Measurements from ENCODE around the gene SLC16A3. TPM values are rescaled to one million over a fixed set of nuclear protein-coding genes. Genes with fewer than 3 reads are reported as not detected.
"Not testable (repeated sequence)": the region's sequence is repeated elsewhere in the genome, so short reads cannot be mapped to it uniquely, and the experiment has no call there.

The SLC16A3 gene
- total and polyA plus RNA-seq, 11 donors, result 6.5 to 56.0 (median 12.9) TPM

GRCh38 chr17:82250868-82251500 is 22.1 kb downstream of the SLC16A3 start:
- TF ChIP-seq POLR2A (IDR thresholded peaks at IDR 0.05) (no peak), CTCF (IDR thresholded peaks at IDR 0.05) (no peak)
- H3K9me3 ChIP-seq, result no peaks in the 10 kb centered on the region
- 86 to 89% (median 87%) methylated on average over 24 to 25 of the region's 25 CpGs for WGBS, 4 donors
- intact Hi-C loops (cut with DNase I), result no loop called here
- peaks cover 12 to 93% (median 85%) of the 10 kb centered on the region in 9 donors for H3K36me3 ChIP-seq
- DNase-seq (peak in 1 of 5 donors; percentile 47), ATAC-seq (no peak)
- no peaks in the 10 kb centered on the region for H3K27me3 ChIP-seq
- peak overlapping the region in 2 of 12 donors; percentile 9 to 11 for H3K27ac ChIP-seq
- no peak overlapping the region for H3K4me3 ChIP-seq
- H3K4me1 ChIP-seq, result peaks cover 15 to 38% (median 21%) of the 10 kb centered on the region in 12 donors

GRCh38 chr17:82252511-82253178 is 23.8 kb downstream of the SLC16A3 start:
- no peak overlapping the region for H3K4me3 ChIP-seq
- peaks cover 11 to 95% (median 86%) of the 10 kb centered on the region in 9 donors for H3K36me3 ChIP-seq
- intact Hi-C loops (cut with DNase I), result no loop called here
- peaks cover 3 to 22% (median 5%) of the 10 kb centered on the region in 12 donors for H3K4me1 ChIP-seq
- DNase-seq, result peak in 1 of 5 donors; percentile 44
- 94 to 97% (median 95%) methylated on average over 26 to 28 of the region's 28 CpGs for WGBS, 4 donors
- no peaks in the 10 kb centered on the region for H3K27me3 ChIP-seq
- H3K9me3 ChIP-seq, result no peaks in the 10 kb centered on the region
- peak in 1 of 4 donors; percentile 13 for ATAC-seq
- H3K27ac ChIP-seq, result peak overlapping the region in 1 of 12 donors; percentile 9
- TF ChIP-seq CTCF (IDR thresholded peaks at IDR 0.05) (no peak), POLR2A (IDR thresholded peaks at IDR 0.05) (no peak)

- peaks cover 0 to 17% (median 0%) of the 10 kb centered on the region in 12 donors for H3K4me1 ChIP-seq
- TF ChIP-seq CTCF (IDR thresholded peaks at IDR 0.05) (no peak), POLR2A (IDR thresholded peaks at IDR 0.05) (no peak)
- peaks cover 11 to 92% (median 86%) of the 10 kb centered on the region in 9 donors for H3K36me3 ChIP-seq
- H3K27ac ChIP-seq, result no peak overlapping the region
- H3K9me3 ChIP-seq, result no peaks in the 10 kb centered on the region
- H3K27me3 ChIP-seq, result no peaks in the 10 kb centered on the region
- intact Hi-C loops (cut with DNase I), result no loop called here
- 93 to 96% (median 95%) methylated on average over 10 to 12 of the region's 12 CpGs for WGBS, 4 donors
- no peak overlapping the region for H3K4me3 ChIP-seq
- no peak for ATAC-seq
- peak in 1 of 5 donors; percentile 16 for DNase-seq
Observed at GRCh38 chr17:82253179-82253544, 24.3 kb downstream of the SLC16A3 start.

GRCh38 chr17:82254096-82254495 is 25.3 kb downstream of the SLC16A3 start:
- WGBS, 4 donors, result 96 to 99% (median 97%) methylated on average over 6 to 39 of the region's 39 CpGs
- H3K9me3 ChIP-seq; intact Hi-C loops (cut with DNase I); ATAC-seq; H3K27me3 ChIP-seq; H3K27ac ChIP-seq; H3K4me3 ChIP-seq: not testable (repeated sequence)
- peaks cover 9 to 87% (median 85%) of the 10 kb centered on the region in 9 donors for H3K36me3 ChIP-seq
- DNase-seq, result peak in 1 of 5 donors; percentile 25
- H3K4me1 ChIP-seq, result peaks cover 0 to 16% (median 0%) of the 10 kb centered on the region in 12 donors

GRCh38 chr17:82254746-82255145 is 25.9 kb downstream of the SLC16A3 start:
- H3K4me3 ChIP-seq; intact Hi-C loops (cut with DNase I); H3K9me3 ChIP-seq; ATAC-seq; H3K27ac ChIP-seq; H3K27me3 ChIP-seq: not testable (repeated sequence)
- peaks cover 6 to 87% (median 85%) of the 10 kb centered on the region in 9 donors for H3K36me3 ChIP-seq
- WGBS, 4 donors, result 95 to 100% (median 97%) methylated on average over 8 to 33 of the region's 33 CpGs
- H3K4me1 ChIP-seq, result peaks cover 0 to 16% (median 0%) of the 10 kb centered on the region in 12 donors
- peak in 1 of 5 donors; percentile 4 for DNase-seq

All from heart left ventricle (tissue), 16 donors.